Activated T-helper 1 cell treated with anti-CD3 and anti-CD28 coated beads, Interleukin-2, amount 50 U/mL, for 16 hours (primary cell): ENCODE data around the gene PGS1.
"Not testable (repeated sequence)": the region's sequence is repeated elsewhere in the genome, so short reads cannot be mapped to it uniquely, and the experiment has no call there.

Experiments
- DNase-seq, 2 donors: peaks; one replicate each; pipeline ENCODE4 v3.0.0-alpha.2; 2020; ENCODE audit warnings: low read depth in 1 of 2, low spot score in 1 of 2

PGS1 gene

GRCh38 chr17:78444392-78444791, 65.9 kb downstream of the PGS1 start:
- no peak for DNase-seq

GRCh38 chr17:78446833-78447232, 68.4 kb downstream of the PGS1 start:
- no peak for DNase-seq

GRCh38 chr17:78448356-78448993, 70.0 kb downstream of the PGS1 start:
- DNase-seq, result no peak

- no peak for DNase-seq
These were observed 71.6 kb downstream of the PGS1 start for GRCh38 chr17:78449983-78450595.

GRCh38 chr17:78450696-78451345, 72.4 kb downstream of the PGS1 start:
- no peak for DNase-seq

GRCh38 chr17:78451753-78452152, 73.3 kb downstream of the PGS1 start:
- DNase-seq, result no peak

- no peak for DNase-seq
These were observed 75.9 kb downstream of the PGS1 start for GRCh38 chr17:78454346-78454745.

- DNase-seq, result no peak
These were observed 79.6 kb downstream of the PGS1 start for GRCh38 chr17:78458091-78458490.

GRCh38 chr17:78458736-78459335, 80.4 kb downstream of the PGS1 start:
- no peak for DNase-seq

- DNase-seq, result no peak
These were observed 81.2 kb downstream of the PGS1 start for GRCh38 chr17:78459696-78460095.

GRCh38 chr17:78460176-78460675, 81.8 kb downstream of the PGS1 start:
- DNase-seq, result no peak

GRCh38 chr17:78460951-78461798, 82.7 kb downstream of the PGS1 start:
- DNase-seq, result no peak

- no peak for DNase-seq
These were observed 83.3 kb downstream of the PGS1 start for GRCh38 chr17:78461799-78462053.

GRCh38 chr17:78462148-78462547, 83.7 kb downstream of the PGS1 start:
- no peak for DNase-seq

- DNase-seq, result not testable (repeated sequence)
These were observed 87.8 kb downstream of the PGS1 start for GRCh38 chr17:78466109-78466785.

GRCh38 chr17:78466786-78467715, 88.6 kb downstream of the PGS1 start:
- no peak for DNase-seq

GRCh38 chr17:78468366-78468765, 89.9 kb downstream of the PGS1 start:
- DNase-seq, result no peak

- no peak for DNase-seq
These were observed 91.0 kb downstream of the PGS1 start for GRCh38 chr17:78469443-78469842.

- no peak for DNase-seq
These were observed 93.2 kb downstream of the PGS1 start for GRCh38 chr17:78471635-78472034.
